HL-60 (cell line): ENCODE data around the gene TFPT.

Experiments
- CTCF ChIP-seq: IDR thresholded peaks from one replicate; pipeline ENCODE4 v1.5.1; 2011; ENCODE audit warnings: low read length, control low read depth, inconsistent platforms; ENCODE audit not compliant: insufficient read depth
- GABPA ChIP-seq: IDR thresholded peaks from 2 replicates; pipeline ENCODE4 v1.6.1; 2012; ENCODE audit warnings: low read depth
- POLR2AphosphoS5 ChIP-seq: IDR thresholded peaks from 2 replicates; pipeline ENCODE4 v1.6.1; 2012; ENCODE audit warnings: low read depth

- TF ChIP-seq CTCF (no peak), GABPA (no peak), POLR2AphosphoS5 (no peak)
Observed at GRCh38 chr19:54133957-54134590, 18.6 kb upstream of the TFPT start.
